Measurements from ENCODE around the gene GCNT2.
"Not testable (repeated sequence)": the region's sequence is repeated elsewhere in the genome, so short reads cannot be mapped to it uniquely, and the experiment has no call there.

Gene GCNT2

GRCh38 chr6:10514049-10514780, 6.9 kb upstream of the GCNT2 start:
- no peaks in the 10 kb centered on the region for H3K9me2 ChIP-seq (ENCODE audit: low read depth, low read length)
- no peaks in the 10 kb centered on the region for H3K9me3 ChIP-seq (ENCODE audit: low read length)
- no peaks in the 10 kb centered on the region for H4K20me1 ChIP-seq (ENCODE audit: insufficient read depth, low read length)
- no peak overlapping the region for H3K27ac ChIP-seq (ENCODE audit: low read depth, low read length, poor library complexity, severe bottlenecking)
- H3K4me3 ChIP-seq (ENCODE audit: low read depth, low read length, poor library complexity, severe bottlenecking), result no peak overlapping the region
- H3K36me3 ChIP-seq (ENCODE audit: insufficient read depth, low read length), result no peaks in the 10 kb centered on the region
- TF ChIP-seq CTCF (IDR thresholded peaks at IDR 0.05; ENCODE audit: low read length) (no peak), EZH2 (IDR thresholded peaks at IDR 0.05; ENCODE audit: borderline replicate concordance, low read length) (no peak)
- H3K27me3 ChIP-seq (ENCODE audit: insufficient read depth, low read length), result no peaks in the 10 kb centered on the region
- H3K4me1 ChIP-seq (ENCODE audit: insufficient read depth, low read length, severe bottlenecking), result peaks cover 26% of the 10 kb centered on the region
- H3K4me2 ChIP-seq (ENCODE audit: low read length), result no peak overlapping the region
- H2AFZ ChIP-seq (ENCODE audit: low read length), result no peak overlapping the region
- no peaks in the 10 kb centered on the region for H3F3A ChIP-seq (ENCODE audit: insufficient read depth, low read length)
- H3K79me2 ChIP-seq (ENCODE audit: insufficient read depth, low read length), result no peaks in the 10 kb centered on the region
- H3K9ac ChIP-seq (ENCODE audit: low read length), result no peak overlapping the region

- Histone ChIP-seq H3K9ac (ENCODE audit: low read length) (no peak overlapping the region), H4K20me1 (ENCODE audit: insufficient read depth, low read length) (no peaks in the 10 kb centered on the region), H3K4me2 (ENCODE audit: low read length) (no peak overlapping the region), H3K9me3 (ENCODE audit: low read length) (no peaks in the 10 kb centered on the region), H3K4me3 (ENCODE audit: low read depth, low read length, poor library complexity, severe bottlenecking) (no peak overlapping the region), H3K36me3 (ENCODE audit: insufficient read depth, low read length) (no peaks in the 10 kb centered on the region), H3F3A (ENCODE audit: insufficient read depth, low read length) (no peaks in the 10 kb centered on the region), H3K27ac (ENCODE audit: low read depth, low read length, poor library complexity, severe bottlenecking) (no peak overlapping the region), H3K79me2 (ENCODE audit: insufficient read depth, low read length) (no peaks in the 10 kb centered on the region), H2AFZ (ENCODE audit: low read length) (no peak overlapping the region), H3K27me3 (ENCODE audit: insufficient read depth, low read length) (no peaks in the 10 kb centered on the region), H3K9me2 (ENCODE audit: low read depth, low read length) (no peaks in the 10 kb centered on the region), H3K4me1 (ENCODE audit: insufficient read depth, low read length, severe bottlenecking) (peaks cover 25% of the 10 kb centered on the region)
- TF ChIP-seq CTCF (IDR thresholded peaks at IDR 0.05; ENCODE audit: low read length), result no peak
- TF ChIP-seq EZH2 (IDR thresholded peaks at IDR 0.05; ENCODE audit: borderline replicate concordance, low read length), result no peak
Measured at GRCh38 chr6:10516953-10517352, 4.2 kb upstream of the GCNT2 start.

- Histone ChIP-seq H3K36me3 (ENCODE audit: insufficient read depth, low read length) (no peaks in the 10 kb centered on the region), H4K20me1 (ENCODE audit: insufficient read depth, low read length) (no peaks in the 10 kb centered on the region), H3K9me2 (ENCODE audit: low read depth, low read length) (no peaks in the 10 kb centered on the region), H3K79me2 (ENCODE audit: insufficient read depth, low read length) (no peaks in the 10 kb centered on the region), H2AFZ (ENCODE audit: low read length) (peak overlapping the region; percentile 73; the same call in 1 of the 2 replicates), H3K9ac (ENCODE audit: low read length) (no peak overlapping the region), H3K27me3 (ENCODE audit: insufficient read depth, low read length) (no peaks in the 10 kb centered on the region), H3K9me3 (ENCODE audit: low read length) (no peaks in the 10 kb centered on the region), H3K4me1 (ENCODE audit: insufficient read depth, low read length, severe bottlenecking) (peaks cover 36% of the 10 kb centered on the region), H3K4me2 (ENCODE audit: low read length) (no peak overlapping the region), H3F3A (ENCODE audit: insufficient read depth, low read length) (no peaks in the 10 kb centered on the region), H3K27ac (ENCODE audit: low read depth, low read length, poor library complexity, severe bottlenecking) (peak overlapping the region; percentile 59), H3K4me3 (ENCODE audit: low read depth, low read length, poor library complexity, severe bottlenecking) (no peak overlapping the region)
- TF ChIP-seq EZH2 (IDR thresholded peaks at IDR 0.05; ENCODE audit: borderline replicate concordance, low read length) (no peak), CTCF (IDR thresholded peaks at IDR 0.05; ENCODE audit: low read length) (no peak)
Measured at GRCh38 chr6:10518557-10519407, 2.4 kb upstream of the GCNT2 start.

- H3K36me3 ChIP-seq (ENCODE audit: insufficient read depth, low read length); H3K9me3 ChIP-seq (ENCODE audit: low read length); H3K9me2 ChIP-seq (ENCODE audit: low read depth, low read length); H4K20me1 ChIP-seq (ENCODE audit: insufficient read depth, low read length); H3K4me2 ChIP-seq (ENCODE audit: low read length); H2AFZ ChIP-seq (ENCODE audit: low read length); H3K4me3 ChIP-seq (ENCODE audit: low read depth, low read length, poor library complexity, severe bottlenecking); H3K79me2 ChIP-seq (ENCODE audit: insufficient read depth, low read length); H3K9ac ChIP-seq (ENCODE audit: low read length); H3F3A ChIP-seq (ENCODE audit: insufficient read depth, low read length); H3K27me3 ChIP-seq (ENCODE audit: insufficient read depth, low read length): not testable (repeated sequence)
- peak overlapping the region; percentile 59 for H3K27ac ChIP-seq (ENCODE audit: low read depth, low read length, poor library complexity, severe bottlenecking)
- peaks cover 36% of the 10 kb centered on the region for H3K4me1 ChIP-seq (ENCODE audit: insufficient read depth, low read length, severe bottlenecking)
Measured at GRCh38 chr6:10519408-10519697, 1.8 kb upstream of the GCNT2 start.
